ENCODE measurements around the gene MANEA. TPM values are rescaled to one million over a fixed set of nuclear protein-coding genes. Genes with fewer than 3 reads are reported as not detected.
"Not testable (repeated sequence)": the region's sequence is repeated elsewhere in the genome, so short reads cannot be mapped to it uniquely, and the experiment has no call there.

Gene MANEA
- polyA plus RNA-seq, 1 experiment, result 17.3 TPM

DNA sequence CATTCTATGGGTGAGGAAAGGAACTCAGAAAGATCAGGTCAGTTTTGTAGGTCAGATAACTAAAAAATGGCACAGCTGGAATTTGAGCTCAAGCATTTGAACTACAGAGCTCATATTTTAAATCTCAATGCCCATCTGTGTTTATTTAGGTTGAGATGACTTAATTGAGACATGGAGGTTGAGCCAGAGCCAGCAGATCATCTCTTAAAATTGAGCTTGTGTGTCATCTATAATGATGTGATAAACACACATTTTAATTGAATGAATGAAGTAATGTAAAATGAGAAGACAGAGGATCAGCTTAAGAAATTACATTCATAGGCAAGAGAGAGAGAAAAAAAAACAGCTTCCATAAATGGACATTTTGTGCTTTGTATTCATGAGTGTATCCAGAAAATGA lies 3.7 kb downstream of the MANEA start:
- TF ChIP-seq CTCF (IDR thresholded peaks at IDR 0.05; ENCODE audit: low read depth, low read length), result no peak
- H3K27ac ChIP-seq (ENCODE audit: low read depth, low read length), result no peak overlapping the region
- no peaks in the 10 kb centered on the region for H3K27me3 ChIP-seq (ENCODE audit: control insufficient read depth, insufficient read depth, low read length)
- H3K9me3 ChIP-seq (ENCODE audit: control insufficient read depth, insufficient read depth, low read length), result peaks cover 2% of the 10 kb centered on the region; the same call in 1 of the 2 replicates
- POLR2A ChIA-PET, result no interaction called here
- CTCF ChIA-PET, result no interaction called here
- H3K4me3 ChIP-seq (ENCODE audit: low read depth, low read length), result no peak overlapping the region
- no peak for DNase-seq (ENCODE audit: low read depth, low spot score)

GRCh38 chr6:95584226-95584625 lies 6.9 kb downstream of the MANEA start:
- CTCF ChIA-PET; DNase-seq (ENCODE audit: low read depth, low spot score); H3K27me3 ChIP-seq (ENCODE audit: control insufficient read depth, insufficient read depth, low read length); H3K9me3 ChIP-seq (ENCODE audit: control insufficient read depth, insufficient read depth, low read length); H3K27ac ChIP-seq (ENCODE audit: low read depth, low read length); H3K4me3 ChIP-seq (ENCODE audit: low read depth, low read length); POLR2A ChIA-PET: not testable (repeated sequence)

- DNase-seq (ENCODE audit: low read depth, low spot score), result no peak
- CTCF ChIA-PET, result no interaction called here
- POLR2A ChIA-PET, result no interaction called here
- TF ChIP-seq CTCF (IDR thresholded peaks at IDR 0.05; ENCODE audit: low read depth, low read length), result no peak
- no peak overlapping the region for H3K27ac ChIP-seq (ENCODE audit: low read depth, low read length)
- H3K4me3 ChIP-seq (ENCODE audit: low read depth, low read length), result no peak overlapping the region
- no peaks in the 10 kb centered on the region for H3K27me3 ChIP-seq (ENCODE audit: control insufficient read depth, insufficient read depth, low read length)
- peaks cover 2% of the 10 kb centered on the region; the same call in 1 of the 2 replicates for H3K9me3 ChIP-seq (ENCODE audit: control insufficient read depth, insufficient read depth, low read length)
Measured at GRCh38 chr6:95587989-95588388, 10.7 kb downstream of the MANEA start.

DNA sequence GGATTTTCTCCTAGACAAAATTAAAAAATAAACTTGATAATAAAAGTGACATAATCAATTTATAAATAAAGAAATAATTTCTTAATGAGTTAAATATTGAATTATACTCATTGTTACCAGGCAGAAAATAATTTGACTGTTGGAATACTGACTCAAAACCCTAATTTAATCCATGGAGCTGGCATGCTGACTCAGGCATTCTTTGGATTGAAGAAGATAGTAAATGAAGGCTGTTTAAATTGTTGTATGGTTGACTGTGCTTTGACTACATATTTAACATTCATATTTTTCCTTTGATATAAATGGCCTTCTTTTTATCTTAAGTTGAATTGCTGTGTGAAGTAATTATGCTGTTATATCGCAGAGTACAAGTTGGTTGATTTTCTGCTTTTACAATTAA lies 11.7 kb downstream of the MANEA start:
- no peak overlapping the region for H3K27ac ChIP-seq (ENCODE audit: low read depth, low read length)
- TF ChIP-seq CTCF (IDR thresholded peaks at IDR 0.05; ENCODE audit: low read depth, low read length), result no peak
- H3K27me3 ChIP-seq (ENCODE audit: control insufficient read depth, insufficient read depth, low read length), result no peaks in the 10 kb centered on the region
- H3K4me3 ChIP-seq (ENCODE audit: low read depth, low read length), result no peak overlapping the region
- H3K9me3 ChIP-seq (ENCODE audit: control insufficient read depth, insufficient read depth, low read length), result peaks cover 2% of the 10 kb centered on the region; the same call in 1 of the 2 replicates
- ChIA-PET POLR2A (no interaction called here), CTCF (no interaction called here)
- no peak for DNase-seq (ENCODE audit: low read depth, low spot score)

GRCh38 chr6:95589826-95590570 lies 12.7 kb downstream of the MANEA start:
- H3K27me3 ChIP-seq (ENCODE audit: control insufficient read depth, insufficient read depth, low read length), result no peaks in the 10 kb centered on the region
- no peak overlapping the region for H3K27ac ChIP-seq (ENCODE audit: low read depth, low read length)

More at GRCh38 chr6:95589826-95590570, 12.7 kb downstream of the MANEA start:
- Histone ChIP-seq H3K9me3 (ENCODE audit: control insufficient read depth, insufficient read depth, low read length) (no peaks in the 10 kb centered on the region; the same call in 1 of the 2 replicates), H3K4me3 (ENCODE audit: low read depth, low read length) (no peak overlapping the region)
- POLR2A ChIA-PET, result no interaction called here
- CTCF ChIA-PET, result no interaction called here
- DNase-seq (ENCODE audit: low read depth, low spot score), result no peak
- TF ChIP-seq CTCF (IDR thresholded peaks at IDR 0.05; ENCODE audit: low read depth, low read length), result no peak

Data from AG04450 (cell line).